ENCODE results near the gene SCFD2. TPM values are rescaled to one million over a fixed set of nuclear protein-coding genes. Genes with fewer than 3 reads are reported as not detected.

Gene SCFD2
- polyA plus RNA-seq, 3 donors = 5.4 to 9.4 (median 6.7) TPM

- H2AFZ ChIP-seq (ENCODE audit: insufficient read depth, low read depth, low read length, poor library complexity, severe bottlenecking) = no peak overlapping the region
- DNase-seq = no peak
- Mint-ChIP-seq H3K27me3 (ENCODE audit: low read depth in 3 of 3) (no peaks in the 10 kb centered on the region), H3K27ac (no peak overlapping the region), H3K9me3 (peaks cover 0 to 5% (median 0%) of the 10 kb centered on the region in 7 donors), H3K36me3 (no peaks in the 10 kb centered on the region), H3K4me3 (no peak overlapping the region), H3K4me1 (no peaks in the 10 kb centered on the region)
- H3K9ac ChIP-seq (ENCODE audit: insufficient read depth, low read length, poor library complexity, severe bottlenecking) = no peak overlapping the region
- no peak for TF ChIP-seq CTCF (IDR thresholded peaks at IDR 0.05)
- intact Hi-C loops (cut with micrococcal nuclease) = no loop called here
- H4K20me1 ChIP-seq (ENCODE audit: insufficient read depth, low read length) = no peaks in the 10 kb centered on the region
- no peaks in the 10 kb centered on the region for H3K27me3 ChIP-seq (ENCODE audit: control insufficient read depth in 2 of 2, insufficient read depth in 2 of 2, low read length in 2 of 2)
- H3K79me2 ChIP-seq (ENCODE audit: insufficient read depth, low read length) = no peaks in the 10 kb centered on the region
- H3K9me3 ChIP-seq (replicated peaks in 1 of 2; ENCODE audit: control insufficient read depth in 1 of 2, insufficient read depth in 1 of 2, low read length in 2 of 2) = peaks cover 0 to 4% of the 10 kb centered on the region in 2 donors
- no peak overlapping the region for H3K4me2 ChIP-seq (replicated peaks; ENCODE audit: extremely low read depth, low read length, poor library complexity, severe bottlenecking)
- 83% methylated on average over 2 of the region's 8 CpGs for WGBS (ENCODE audit: insufficient coverage)
- no peaks in the 10 kb centered on the region for H3K36me3 ChIP-seq (replicated peaks in 1 of 2; ENCODE audit: control insufficient read depth in 1 of 2, insufficient read depth in 2 of 2, low read length in 2 of 2)
- no peak overlapping the region for H3K27ac ChIP-seq (ENCODE audit: low read depth in 1 of 2, low read length in 2 of 2)
- H3K4me3 ChIP-seq (replicated peaks in 1 of 3; ENCODE audit: low read depth in 2 of 3, low read length in 3 of 3) = no peak overlapping the region
- no peaks in the 10 kb centered on the region for H3K4me1 ChIP-seq (ENCODE audit: control insufficient read depth in 1 of 2, insufficient read depth in 2 of 2, low read length in 2 of 2)
These were observed 289.4 kb downstream of the SCFD2 start for GRCh38 chr4:53076374-53076958.

- no peaks in the 10 kb centered on the region for H3K4me1 ChIP-seq (ENCODE audit: control insufficient read depth in 1 of 2, insufficient read depth in 2 of 2, low read length in 2 of 2)
- Mint-ChIP-seq H3K4me1 (no peaks in the 10 kb centered on the region), H3K9me3 (peaks cover 0 to 5% (median 0%) of the 10 kb centered on the region in 7 donors), H3K36me3 (no peaks in the 10 kb centered on the region), H3K4me3 (no peak overlapping the region), H3K27ac (no peak overlapping the region), H3K27me3 (ENCODE audit: low read depth in 3 of 3) (no peaks in the 10 kb centered on the region)
- H3K4me2 ChIP-seq (replicated peaks; ENCODE audit: extremely low read depth, low read length, poor library complexity, severe bottlenecking) = no peak overlapping the region
- H3K9me3 ChIP-seq (replicated peaks in 1 of 2; ENCODE audit: control insufficient read depth in 1 of 2, insufficient read depth in 1 of 2, low read length in 2 of 2) = peaks cover 0 to 4% of the 10 kb centered on the region in 2 donors
- DNase-seq = no peak
- no peaks in the 10 kb centered on the region for H3K27me3 ChIP-seq (ENCODE audit: control insufficient read depth in 2 of 2, insufficient read depth in 2 of 2, low read length in 2 of 2)
- no peak overlapping the region for H3K27ac ChIP-seq (ENCODE audit: low read depth in 1 of 2, low read length in 2 of 2)
- no peaks in the 10 kb centered on the region for H3K79me2 ChIP-seq (ENCODE audit: insufficient read depth, low read length)
- H3K9ac ChIP-seq (ENCODE audit: insufficient read depth, low read length, poor library complexity, severe bottlenecking) = no peak overlapping the region
- H3K4me3 ChIP-seq (replicated peaks in 1 of 3; ENCODE audit: low read depth in 2 of 3, low read length in 3 of 3) = no peak overlapping the region
- WGBS (ENCODE audit: insufficient coverage) = no CpG with 5 or more reads among the region's 1 CpG
- no peak for TF ChIP-seq CTCF (IDR thresholded peaks at IDR 0.05)
- intact Hi-C loops (cut with micrococcal nuclease) = no loop called here
- H2AFZ ChIP-seq (ENCODE audit: insufficient read depth, low read depth, low read length, poor library complexity, severe bottlenecking) = no peak overlapping the region
- H4K20me1 ChIP-seq (ENCODE audit: insufficient read depth, low read length) = no peaks in the 10 kb centered on the region
- H3K36me3 ChIP-seq (replicated peaks in 1 of 2; ENCODE audit: control insufficient read depth in 1 of 2, insufficient read depth in 2 of 2, low read length in 2 of 2) = no peaks in the 10 kb centered on the region
These were observed 290.6 kb downstream of the SCFD2 start for GRCh38 chr4:53075162-53075785.
